ENCODE data around the gene DIP2C.
"Not testable (repeated sequence)": the region's sequence is repeated elsewhere in the genome, so short reads cannot be mapped to it uniquely, and the experiment has no call there.

The DIP2C gene

DNA sequence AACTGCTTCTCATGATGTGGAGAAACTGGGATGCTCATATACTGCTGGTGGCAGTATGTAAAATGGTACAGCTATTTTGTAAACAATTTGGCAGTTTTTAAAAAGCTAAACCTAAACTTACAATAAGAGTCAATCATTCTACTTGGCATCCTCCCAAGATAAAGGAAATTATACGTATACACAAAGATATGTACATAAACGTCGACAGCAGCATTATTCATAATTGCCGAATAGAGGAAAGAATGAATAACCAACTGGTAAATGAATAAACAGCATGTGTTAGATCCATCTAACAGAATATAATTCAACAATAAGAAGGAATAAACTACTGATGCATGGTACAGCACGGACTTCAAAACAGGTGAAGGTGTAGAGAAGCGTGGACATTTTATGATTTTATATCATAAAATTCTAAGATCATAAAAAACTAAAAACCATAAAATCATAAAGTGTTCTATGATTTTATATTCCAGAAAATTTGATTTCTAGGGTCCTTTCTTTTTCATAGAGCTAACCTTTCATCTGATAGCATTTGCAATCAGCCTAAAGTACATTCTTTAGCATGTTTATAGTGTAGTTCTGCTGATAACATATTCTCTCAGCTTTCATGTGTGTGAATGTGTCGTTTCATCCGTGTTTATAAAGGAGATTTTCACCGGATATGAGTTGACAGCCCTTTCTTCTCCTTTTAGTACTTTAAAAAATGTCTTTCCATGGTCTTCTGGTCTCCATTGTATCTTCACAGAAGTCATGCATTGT, 261.5 kb downstream of the DIP2C start:
- no peak for DNase-seq

DNA sequence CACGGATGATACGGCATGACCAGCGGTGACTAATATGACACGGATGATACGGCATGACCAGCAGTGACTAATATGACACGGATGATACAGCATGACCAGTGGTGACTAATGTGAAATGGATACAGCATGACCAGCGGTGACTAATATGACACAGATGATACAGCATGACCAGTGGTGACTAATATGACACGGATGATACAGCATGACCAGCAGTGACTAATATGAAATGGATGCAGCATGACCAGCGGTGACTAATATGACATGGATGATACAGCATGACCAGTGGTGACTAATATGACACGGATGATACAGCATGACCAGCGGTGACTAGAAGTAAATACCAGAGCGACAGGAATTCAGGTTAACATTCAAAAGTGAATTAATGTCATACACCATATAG, 264.1 kb downstream of the DIP2C start:
- not testable (repeated sequence) for DNase-seq

DNA sequence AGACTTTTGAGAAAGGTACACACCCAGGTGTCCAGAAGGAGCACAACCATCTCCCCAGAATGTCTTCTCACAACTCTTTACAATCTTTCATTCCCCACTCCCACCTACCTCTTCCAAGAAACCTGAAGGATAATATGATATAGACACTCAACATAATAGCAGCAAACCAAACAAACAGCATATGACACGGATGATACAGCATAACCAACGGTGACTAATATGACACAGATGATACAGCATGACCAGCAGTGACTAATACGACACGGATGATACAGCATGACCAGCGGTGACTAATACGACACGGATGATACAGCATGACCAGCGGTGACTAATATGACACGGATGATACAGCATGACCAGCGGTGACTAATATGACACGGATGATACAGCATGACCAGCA, 264.7 kb downstream of the DIP2C start:
- not testable (repeated sequence) for DNase-seq

DNA sequence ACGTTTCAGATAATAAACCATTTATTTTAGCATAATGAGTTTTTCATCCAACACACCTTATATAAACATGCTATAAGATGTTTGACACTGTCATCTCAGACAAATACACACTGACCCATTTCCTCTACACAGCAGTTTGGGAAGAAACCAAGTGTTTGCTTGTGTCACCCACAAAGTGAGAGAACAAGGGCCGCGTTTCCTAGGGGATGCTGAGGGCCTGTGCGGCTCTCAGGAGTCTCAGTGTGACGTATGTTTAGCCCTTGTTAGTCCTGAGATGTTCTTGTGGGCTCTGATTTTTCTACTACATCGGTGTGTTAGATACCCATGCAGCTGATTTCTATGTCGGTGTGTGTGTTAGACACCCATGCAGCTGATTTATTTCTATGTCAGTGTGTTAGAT, 266.3 kb downstream of the DIP2C start:
- no peak for DNase-seq

DNA sequence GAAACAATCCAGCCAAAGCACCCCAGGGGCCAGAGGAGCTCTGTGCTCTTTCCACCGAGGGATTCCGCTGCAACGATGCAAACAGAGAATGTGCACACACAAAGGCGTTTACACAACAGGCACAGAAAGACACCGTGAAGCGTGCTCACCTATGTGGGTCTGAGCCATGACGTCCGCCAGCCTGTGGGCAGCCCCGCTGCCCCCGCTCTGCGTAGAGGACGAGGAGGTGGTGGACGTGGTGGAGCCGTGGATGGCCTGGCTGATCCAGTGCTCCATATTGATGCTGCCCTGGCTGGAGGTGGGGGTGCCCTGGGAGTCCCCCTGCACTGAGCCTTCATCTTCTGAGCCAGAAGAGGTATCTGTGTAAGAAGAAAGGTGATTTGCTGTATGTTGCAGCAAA, 266.8 kb downstream of the DIP2C start:
- no peak for DNase-seq

DNA sequence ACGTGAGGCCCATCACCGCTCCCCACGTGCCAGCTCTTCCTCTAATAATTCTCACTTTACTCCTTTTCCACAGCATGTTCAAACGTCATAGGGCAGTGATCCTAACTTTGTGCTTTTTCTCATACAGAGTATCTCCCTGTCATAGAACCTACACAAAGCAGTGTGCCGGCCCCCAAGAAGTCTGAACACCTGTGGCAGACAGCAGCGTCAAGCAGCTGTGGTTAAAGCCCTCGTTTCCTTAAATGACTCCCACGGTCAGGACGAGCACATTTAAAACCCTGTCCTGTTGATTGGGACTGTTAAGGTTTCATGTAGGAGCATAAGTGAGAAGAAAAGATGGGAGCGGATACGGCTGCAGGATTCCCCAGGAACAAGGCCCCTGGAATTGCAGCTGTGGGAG, 267.2 kb downstream of the DIP2C start:
- DNase-seq = peak; percentile 31

DNA sequence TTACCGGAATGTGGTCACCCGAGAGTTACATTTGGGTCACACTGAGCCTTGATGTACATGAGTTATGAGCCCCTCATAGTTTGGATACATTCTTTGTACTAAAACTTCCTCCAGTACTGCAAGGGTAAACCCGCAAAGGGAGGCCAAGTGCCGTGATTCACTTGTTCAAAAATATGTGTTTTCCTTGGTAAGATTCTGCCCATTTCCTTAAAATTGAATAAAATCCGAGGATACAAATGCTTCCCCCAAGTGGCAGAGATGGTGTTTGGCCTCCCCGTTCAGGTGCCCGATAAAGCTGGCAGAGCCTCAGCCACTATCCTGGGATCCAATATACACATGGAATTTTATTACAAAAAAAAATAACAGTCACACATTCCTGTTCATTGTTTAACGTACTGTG, 268.3 kb downstream of the DIP2C start:
- DNase-seq = no peak

DNA sequence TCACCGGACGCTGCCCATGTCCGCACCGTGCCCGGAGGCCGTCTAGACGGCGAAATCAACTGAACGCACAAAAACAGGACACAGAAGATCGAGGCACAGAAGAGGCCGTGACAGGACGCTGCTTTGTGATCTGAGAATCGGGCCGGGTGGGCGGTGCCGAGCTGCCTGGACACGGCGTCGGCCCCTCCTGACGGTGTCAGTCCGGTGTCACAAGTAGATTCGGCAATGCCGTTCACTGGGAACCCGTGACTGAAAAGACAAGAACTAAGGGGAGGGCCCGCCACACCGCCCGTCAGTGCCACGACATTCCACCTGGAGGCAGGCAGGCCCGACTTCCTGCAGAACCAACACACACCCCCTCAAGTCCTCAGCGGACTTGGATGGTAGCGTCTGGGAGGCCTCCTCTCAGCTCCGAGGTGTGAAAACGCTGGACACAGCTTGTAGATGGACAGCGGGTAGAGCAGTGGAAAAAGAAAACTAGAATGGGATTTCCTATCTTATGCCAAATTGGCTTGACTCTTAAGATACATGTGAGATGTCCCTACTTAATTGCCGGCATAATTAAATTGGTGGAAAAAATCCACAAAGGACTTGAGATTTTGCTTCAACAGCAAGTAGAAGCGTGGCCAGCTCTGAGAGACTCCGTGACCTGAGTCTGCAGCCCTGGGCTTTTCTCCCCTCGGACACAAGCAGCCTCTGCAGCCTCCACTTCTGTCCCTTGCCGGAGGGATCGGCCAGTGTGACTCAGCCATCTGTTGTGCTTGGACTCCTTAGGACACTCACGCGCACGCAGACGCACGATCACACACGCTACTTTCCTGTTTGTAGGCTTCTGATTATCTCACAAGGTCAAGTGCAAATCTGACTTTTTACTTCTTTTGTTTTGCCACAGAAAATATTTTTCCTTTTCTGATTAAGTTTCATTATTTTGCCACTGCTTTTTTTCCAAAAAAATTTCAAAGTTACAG, 269.0 kb downstream of the DIP2C start:
- no peak for DNase-seq

DNA sequence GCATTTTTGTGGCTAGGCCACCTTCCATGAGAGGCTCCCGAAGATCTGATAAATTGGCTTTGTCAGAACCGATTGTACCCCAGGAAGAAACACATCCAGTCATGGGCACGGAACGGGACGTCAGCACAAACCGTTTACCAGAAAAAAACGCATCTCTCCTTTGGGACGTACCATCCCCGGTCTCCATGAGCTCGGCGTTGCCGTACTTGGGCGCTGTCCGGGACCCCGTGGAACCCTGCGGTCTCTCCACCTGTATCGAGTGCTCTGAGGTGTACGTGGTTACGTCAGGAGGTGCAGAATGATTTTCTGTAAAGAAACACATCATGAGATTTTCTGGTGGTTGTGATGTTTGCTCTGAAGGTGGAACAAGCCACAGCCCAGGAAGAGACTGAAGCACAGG, 270.6 kb downstream of the DIP2C start:
- DNase-seq = no peak

DNA sequence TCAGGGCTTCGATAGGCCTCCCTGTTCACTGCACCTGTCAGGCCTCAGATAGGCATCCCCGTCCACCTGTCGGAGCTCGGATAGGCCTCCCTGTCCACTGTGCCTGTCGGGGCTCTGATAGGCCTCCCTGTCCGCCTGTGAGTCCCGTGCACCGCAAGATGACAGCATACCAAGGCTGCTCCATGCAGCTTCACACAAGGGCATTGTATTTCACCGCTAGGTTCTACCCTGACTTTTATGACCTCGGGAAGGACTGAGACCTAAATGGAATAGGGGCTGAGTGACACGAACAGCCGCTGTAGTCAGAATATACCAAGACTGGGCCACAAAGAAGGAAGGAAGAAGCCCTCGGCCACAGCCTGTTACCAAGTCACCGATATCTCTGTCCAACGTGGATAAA, 271.2 kb downstream of the DIP2C start:
- no peak for DNase-seq

DNA sequence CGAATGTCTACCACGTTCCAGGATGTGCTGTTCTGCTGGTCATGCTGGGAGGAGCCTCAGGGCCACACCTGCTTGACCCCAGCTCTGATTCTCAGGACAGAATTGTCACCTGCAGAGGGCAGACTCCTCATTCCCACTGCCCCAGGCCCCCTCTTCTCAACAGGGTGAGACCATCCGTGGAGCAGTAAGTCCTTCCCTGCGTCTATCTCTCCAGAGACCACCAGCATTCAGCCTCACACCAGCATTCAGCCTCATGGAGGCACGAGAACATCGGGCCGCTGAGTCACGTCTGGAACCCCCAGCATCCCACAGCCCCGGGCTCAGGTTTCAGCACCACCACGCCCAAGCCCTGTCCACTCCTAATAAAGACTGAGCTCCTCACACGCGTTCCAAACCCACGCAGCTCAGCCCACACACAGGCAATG, 273.4 kb downstream of the DIP2C start:
- no peak for DNase-seq

DNA sequence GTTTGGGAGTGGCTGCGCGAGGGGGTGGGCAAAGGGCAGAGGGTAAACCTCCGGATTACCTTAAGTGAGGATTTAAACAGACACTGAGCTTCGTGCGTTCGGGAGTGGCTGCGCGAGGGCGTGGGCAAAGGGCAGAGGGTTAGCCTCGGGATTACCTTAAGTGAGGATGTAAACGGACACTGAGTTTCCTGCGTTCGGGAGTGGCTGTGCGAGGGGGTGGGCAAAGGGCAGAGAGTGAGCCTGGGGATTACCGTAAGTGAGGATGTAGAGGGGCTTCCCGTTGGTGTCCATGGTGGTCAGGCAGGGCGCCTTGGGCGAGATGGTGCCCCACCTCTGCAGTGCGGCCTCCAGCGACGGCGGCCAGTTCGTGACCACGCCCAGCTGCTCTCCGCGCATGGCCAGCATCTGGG, 275.8 kb downstream of the DIP2C start:
- no peak for DNase-seq

DNA sequence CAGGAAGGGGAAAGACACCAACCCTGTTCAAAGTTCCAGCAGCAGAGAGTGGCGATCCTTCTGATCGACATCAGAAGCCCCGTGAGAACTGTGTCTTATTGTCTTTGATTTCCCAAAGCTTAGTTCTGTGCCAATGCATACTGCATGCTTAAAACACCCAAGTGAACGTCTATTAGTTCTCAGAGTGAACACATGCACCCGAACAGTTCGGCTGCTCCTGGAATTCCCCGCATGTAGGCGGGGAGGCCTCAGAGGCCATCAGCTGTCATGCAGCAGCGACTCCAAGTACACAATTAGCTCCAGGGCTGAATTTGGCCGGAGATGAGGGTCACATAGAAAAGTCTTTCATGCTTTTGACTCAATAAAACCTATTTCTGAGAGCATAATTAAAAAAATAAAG, 277.4 kb downstream of the DIP2C start:
- DNase-seq = no peak

DNA sequence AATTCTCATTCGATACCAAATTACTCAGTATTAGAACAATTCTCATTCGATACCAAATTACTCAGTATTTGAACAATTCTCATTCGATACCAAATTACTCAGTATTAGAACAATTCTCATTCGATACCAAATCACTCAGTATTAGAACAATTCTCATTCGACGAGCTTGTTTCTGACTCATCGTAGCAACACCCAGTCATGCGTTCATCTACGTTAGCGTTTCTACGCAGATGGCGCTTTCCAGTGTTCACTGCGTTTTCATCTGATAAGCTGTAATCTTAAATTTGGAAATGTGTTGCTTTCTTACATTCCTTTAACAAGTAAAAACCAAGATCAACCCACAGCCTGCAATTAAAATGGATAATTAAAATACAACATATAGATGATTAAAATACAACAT, 277.9 kb downstream of the DIP2C start:
- DNase-seq = no peak

DNA sequence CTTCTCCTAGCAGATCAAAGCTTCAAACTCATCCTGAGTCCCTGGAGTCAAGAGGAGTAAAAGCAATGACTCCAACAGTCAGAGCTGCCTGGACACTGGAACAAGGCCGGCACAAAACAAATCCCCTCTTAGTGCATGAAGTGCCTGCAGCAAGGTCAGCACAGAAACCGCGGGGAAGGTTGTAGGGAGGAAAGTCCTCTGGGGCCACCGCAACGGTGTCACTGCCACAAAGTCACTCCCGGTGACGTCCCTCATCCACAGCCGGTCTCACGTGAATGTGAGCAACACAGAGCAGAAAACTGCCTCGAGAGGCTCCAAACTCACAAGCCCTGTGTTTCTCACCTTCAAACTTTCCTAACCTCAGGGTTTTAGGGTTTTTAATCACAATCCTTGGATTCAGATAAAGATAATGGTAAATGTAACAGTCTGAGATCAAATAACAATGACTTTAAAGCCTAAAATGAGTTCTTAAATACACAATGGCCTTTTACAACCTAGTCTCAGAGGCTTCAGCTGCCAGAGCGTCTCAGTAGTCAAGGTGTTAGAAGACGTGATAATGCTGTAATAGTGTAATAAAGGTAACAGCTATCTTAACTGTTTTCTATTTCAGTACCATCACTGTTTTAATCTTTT, 279.9 kb downstream of the DIP2C start:
- DNase-seq = no peak

DNA sequence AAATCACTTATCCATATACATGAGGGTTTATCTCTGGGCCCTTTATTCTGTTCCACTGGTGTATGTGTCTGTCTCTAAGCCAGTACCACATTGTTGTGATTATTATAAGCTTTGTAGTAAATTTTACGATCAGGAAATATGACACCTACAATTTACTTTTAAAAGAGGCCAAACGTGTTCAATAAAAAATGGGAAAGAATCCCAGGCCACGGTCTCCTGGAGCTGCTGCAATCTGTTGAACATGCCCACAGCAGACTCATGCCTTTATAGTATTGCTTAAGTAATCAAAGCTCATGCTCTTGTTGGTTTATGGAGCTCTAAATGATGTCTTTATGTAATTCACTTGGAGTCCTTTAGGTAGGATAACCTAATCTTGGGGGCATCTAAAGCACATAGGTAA, 281.2 kb downstream of the DIP2C start:
- no peak for DNase-seq

DNA sequence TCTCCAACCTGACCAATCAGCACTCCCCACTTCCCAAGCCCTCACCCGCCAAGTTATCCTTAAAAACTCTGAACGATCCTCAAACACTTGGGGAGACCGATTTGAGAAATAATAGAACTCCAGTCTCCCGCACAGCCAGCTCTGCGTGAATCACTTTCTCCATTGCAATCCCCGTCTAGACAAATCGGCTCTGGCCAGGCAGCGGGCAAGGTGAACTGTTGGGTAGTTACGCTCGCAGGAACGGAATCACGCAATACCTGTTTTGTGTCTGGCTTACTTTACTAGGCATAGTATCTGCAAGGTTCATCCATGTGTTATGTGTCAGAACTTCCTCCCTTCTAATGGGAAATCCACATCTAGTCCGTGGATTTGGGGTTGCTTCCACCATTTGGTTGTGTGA, 282.5 kb downstream of the DIP2C start:
- DNase-seq = no peak

DNA sequence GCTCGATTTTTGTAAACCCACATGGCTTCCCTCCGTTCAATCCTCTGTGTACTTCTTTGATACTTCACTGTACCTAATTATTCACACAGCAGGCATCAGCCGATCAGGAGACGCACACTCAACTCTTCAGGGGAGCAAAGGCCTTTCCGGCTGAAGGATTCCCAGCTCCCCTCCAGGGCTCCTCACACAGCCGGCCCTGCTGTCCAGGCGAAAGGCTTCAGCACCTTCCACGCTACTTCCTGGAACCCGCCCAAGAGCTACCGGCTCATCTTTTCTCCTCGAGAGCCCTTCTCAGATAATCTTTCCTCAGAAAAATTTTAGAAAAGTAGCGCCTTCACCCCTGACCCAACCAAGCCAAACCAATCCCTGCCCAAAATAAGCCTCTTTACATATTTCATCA, 283.8 kb downstream of the DIP2C start:
- no peak for DNase-seq

DNA sequence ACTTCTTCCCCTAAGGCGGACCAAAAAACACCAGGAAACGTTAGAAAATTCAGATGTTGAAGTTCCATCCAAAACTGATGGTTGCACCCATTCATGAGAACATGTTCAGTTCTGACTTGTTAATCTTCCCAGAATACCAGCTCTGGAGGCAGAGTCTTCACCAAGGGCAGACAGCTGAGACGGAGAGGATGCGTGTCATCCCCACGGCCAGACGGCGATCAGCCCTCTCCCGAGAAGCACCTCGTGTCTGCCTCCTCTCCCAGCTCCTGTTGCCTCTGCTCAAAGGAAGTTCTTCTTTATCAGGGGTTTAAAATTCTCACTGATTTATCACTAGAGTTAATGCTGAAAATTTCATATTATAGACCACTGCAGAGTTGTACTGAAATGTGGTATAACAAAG, 284.5 kb downstream of the DIP2C start:
- DNase-seq = no peak

DNA sequence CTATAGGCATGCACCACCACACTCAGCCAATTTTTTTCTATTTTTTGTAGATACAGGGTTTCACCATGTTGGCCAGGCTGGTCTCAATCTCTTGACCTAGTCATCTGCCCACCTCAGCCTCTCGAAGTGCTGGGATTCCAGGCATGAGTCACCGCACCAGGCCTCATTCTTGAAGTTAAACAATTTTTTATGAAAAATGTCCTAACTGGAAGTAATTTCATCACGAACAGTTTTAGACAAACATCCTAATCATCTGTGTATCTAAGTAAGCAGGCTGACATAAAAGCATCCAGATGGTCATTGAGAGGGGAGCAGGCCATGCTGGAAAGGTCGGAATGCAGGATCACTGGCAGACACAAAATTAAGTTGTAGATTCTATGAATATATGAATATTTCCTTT, 285.1 kb downstream of the DIP2C start:
- DNase-seq = no peak

DNA sequence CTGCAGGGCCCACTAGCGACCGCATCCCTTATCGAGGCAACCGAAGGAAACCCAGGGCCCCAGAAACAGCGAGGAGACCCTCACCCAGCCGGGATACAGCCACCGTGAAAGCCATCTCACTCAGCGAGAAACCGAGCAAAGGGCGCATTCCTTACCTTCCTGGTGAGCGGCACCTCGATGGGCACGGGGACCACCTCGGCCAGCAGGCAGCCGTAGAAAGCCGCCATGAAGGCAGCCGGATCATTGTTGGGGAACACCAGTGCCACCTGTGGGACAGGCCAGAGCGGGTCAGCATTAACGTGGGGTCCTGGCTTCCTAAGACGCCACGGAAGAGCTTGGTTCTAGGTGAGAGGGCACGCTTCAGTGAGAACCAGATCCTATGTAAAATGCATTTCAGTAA, 290.5 kb downstream of the DIP2C start:
- DNase-seq = no peak

DNA sequence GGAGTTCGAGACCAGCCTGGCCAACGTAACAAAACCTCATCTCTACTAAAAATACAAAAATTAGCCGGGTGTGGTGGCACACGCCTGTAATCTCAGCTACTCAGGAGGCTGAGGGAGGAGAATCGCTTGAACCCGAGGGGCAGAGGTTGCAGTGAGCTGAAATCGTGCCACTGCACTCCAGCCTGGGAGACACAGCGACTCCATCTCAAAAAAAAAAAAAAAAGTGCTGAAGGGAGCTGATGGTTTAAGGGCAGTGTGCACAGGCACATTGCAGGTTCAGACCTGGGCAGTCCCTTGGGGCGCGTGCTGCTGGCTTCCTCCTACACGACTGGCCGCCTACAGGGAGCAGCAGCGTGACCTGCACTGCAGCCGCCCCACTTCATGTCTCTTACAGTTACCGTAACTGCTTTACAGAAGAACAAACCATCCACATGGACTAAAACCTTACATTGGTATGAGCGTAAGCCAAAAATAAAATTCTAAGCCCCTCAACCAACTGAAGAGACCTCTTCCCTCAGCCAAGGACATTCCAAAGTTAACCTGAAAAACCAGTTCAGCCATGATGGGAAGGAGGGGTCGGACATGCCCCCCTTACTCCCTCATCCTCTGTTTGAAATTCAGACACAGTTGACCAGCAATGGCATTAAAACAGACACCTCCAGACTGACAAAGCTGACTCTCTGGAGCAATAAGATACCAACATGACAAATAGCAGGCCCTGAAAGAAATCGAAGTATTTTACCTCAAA, 292.0 kb downstream of the DIP2C start:
- DNase-seq = no peak

Measured in NCI-H2107 (cell line).